ENCODE measurements around the gene CFAP53.

- TF ChIP-seq EP300 (IDR thresholded peaks at IDR 0.05) (no peak), POLR2A (IDR thresholded peaks at IDR 0.05; ENCODE audit: low read length) (no peak), RARB (CRISPR knock-in tag; IDR thresholded peaks at IDR 0.05) (no peak), POLR2AphosphoS2 (conservative IDR thresholded peaks at IDR 0.05; ENCODE audit: low read length) (no peak), CEBPB (IDR thresholded peaks at IDR 0.05) (no peak), CTCF (IDR thresholded peaks at IDR 0.05) (no peak)
These were observed 40.6 kb upstream of the CFAP53 start for GRCh38 chr18:50306944-50307343.
